Kidney (tissue), 14 donors: ENCODE results near the gene ENTR1. TPM values are rescaled to one million over a fixed set of nuclear protein-coding genes. Genes with fewer than 3 reads are reported as not detected.
A peak's percentile ranks its signal among the peaks of the same experiment; 100 is the strongest.

ENCODE experiments used
- DNase-seq, 5 donors: peaks; one replicate each; pipeline ENCODE4 v3.0.0-alpha.2; 2013 to 2020
- FAIRE-seq: peaks from 2 replicates; lab custom pipeline; 2012; peaks lifted over from hg19 to GRCh38; lab: Jason Lieb, UNC
- H3K27ac ChIP-seq, 2 donors: one replicate each; pipeline ENCODE4 v1.7.0; 2013; ENCODE audit warnings: low read depth in 2 of 2, low read length in 2 of 2, inconsistent platforms in 1 of 2
- H3K27me3 ChIP-seq: one replicate; pipeline ENCODE4 v1.7.1; 2013; ENCODE audit warnings: low read length, inconsistent platforms; ENCODE audit not compliant: control insufficient read depth, insufficient read depth
- H3K36me3 ChIP-seq, 3 donors: one replicate each; pipeline versions ENCODE4 v1.7.0 to v1.7.1; 2013; ENCODE audit warnings: low read length in 3 of 3, control low read depth in 1 of 3, inconsistent platforms in 1 of 3; ENCODE audit not compliant: insufficient read depth in 3 of 3, control insufficient read depth in 2 of 3
- H3K4me1 ChIP-seq, 3 donors: one replicate each; pipeline versions ENCODE4 v1.7.0 to v1.7.1; 2013; ENCODE audit warnings: low read length in 3 of 3, inconsistent platforms in 1 of 3, low read depth in 1 of 3; ENCODE audit not compliant: control insufficient read depth in 2 of 3, insufficient read depth in 2 of 3
- H3K4me3 ChIP-seq, 3 donors: one replicate each; pipeline versions ENCODE4 v1.7.0 to v1.8.1; 2013; ENCODE audit warnings: low read length in 3 of 3, control low read depth in 1 of 3, inconsistent platforms in 1 of 3
- H3K9ac ChIP-seq, 3 donors: one replicate each; pipeline versions ENCODE4 v1.7.0 to v1.7.1; 2013; ENCODE audit warnings: low read length in 3 of 3, control low read depth in 1 of 3, inconsistent platforms in 1 of 3
- H3K9me3 ChIP-seq, 3 donors: one replicate each; pipeline versions ENCODE4 v1.7.0 to v1.7.1; 2013; ENCODE audit warnings: low read length in 3 of 3, control low read depth in 1 of 3, inconsistent platforms in 1 of 3; ENCODE audit not compliant: control insufficient read depth in 2 of 3, insufficient read depth in 1 of 3
- intact Hi-C: fragments of 100-400 bp; cut with DNase I; formaldehyde crosslinking; loops from one replicate; pipeline ENCODE4 v1.11.1; 2022
- polyA plus RNA-seq: library from polyadenylated mRNA; stranded (reverse); fragments of 350-450 nt; fragmentation: Illumina TruSeq; extraction: RNeasy Lipid Tissue Mini Kit (QIAGEN cat#74804); gene quantifications from one replicate; pipeline ENCODE4 v1.2.3, GENCODE V29; 2014; ENCODE audit warnings: low read depth, low replicate concordance; ENCODE audit not compliant: insufficient read depth
- total RNA-seq: library from RNA; stranded (reverse); fragmentation: NEBNext Ultra II Directional; extraction: Animal tissue kit (Norgen Biotek cat#: 25700); gene quantifications from one replicate; pipeline ENCODE4 v1.2.1, GENCODE V29; 2021
- TF ChIP-seq, protein P1 (sequence below): IDR thresholded peaks from 3 replicates; pipeline ENCODE4 v1.5.1; 2012; ENCODE audit warnings: mild to moderate bottlenecking, moderate library complexity, borderline replicate concordance; ENCODE audit not compliant: insufficient read depth; ENCODE audit errors: extremely low read depth
- donor health status: control.
- donor health status: control.
- donor health status: control.
- donor health status: control.
- donor health status: control.
- donor health status: DM: yes; HTN: yes; CAD: no.
- donor health status: Normal renal cell carcinoma (clear cell type).

ENTR1 gene
- total and polyA plus RNA-seq, 2 donors from 2014 or later, result 25.9 to 36.2 TPM

GRCh38 chr9:136433043-136433715, 22.8 kb upstream of the ENTR1 start:
- no peaks in the 10 kb centered on the region for H3K9me3 ChIP-seq
- H3K27me3 ChIP-seq, result no peaks in the 10 kb centered on the region
- peaks cover 0 to 7% (median 0%) of the 10 kb centered on the region in 3 donors for H3K36me3 ChIP-seq
- H3K4me3 ChIP-seq, result no peak overlapping the region
- H3K4me1 ChIP-seq, result peaks cover 0 to 11% (median 0%) of the 10 kb centered on the region in 3 donors
- DNase-seq, result peak in 1 of 5 donors; percentile 66
- H3K27ac ChIP-seq, result no peak overlapping the region
- intact Hi-C loops, result no loop called here
- H3K9ac ChIP-seq, result no peak overlapping the region
- no peak for FAIRE-seq
- TF ChIP-seq, protein P1, sequence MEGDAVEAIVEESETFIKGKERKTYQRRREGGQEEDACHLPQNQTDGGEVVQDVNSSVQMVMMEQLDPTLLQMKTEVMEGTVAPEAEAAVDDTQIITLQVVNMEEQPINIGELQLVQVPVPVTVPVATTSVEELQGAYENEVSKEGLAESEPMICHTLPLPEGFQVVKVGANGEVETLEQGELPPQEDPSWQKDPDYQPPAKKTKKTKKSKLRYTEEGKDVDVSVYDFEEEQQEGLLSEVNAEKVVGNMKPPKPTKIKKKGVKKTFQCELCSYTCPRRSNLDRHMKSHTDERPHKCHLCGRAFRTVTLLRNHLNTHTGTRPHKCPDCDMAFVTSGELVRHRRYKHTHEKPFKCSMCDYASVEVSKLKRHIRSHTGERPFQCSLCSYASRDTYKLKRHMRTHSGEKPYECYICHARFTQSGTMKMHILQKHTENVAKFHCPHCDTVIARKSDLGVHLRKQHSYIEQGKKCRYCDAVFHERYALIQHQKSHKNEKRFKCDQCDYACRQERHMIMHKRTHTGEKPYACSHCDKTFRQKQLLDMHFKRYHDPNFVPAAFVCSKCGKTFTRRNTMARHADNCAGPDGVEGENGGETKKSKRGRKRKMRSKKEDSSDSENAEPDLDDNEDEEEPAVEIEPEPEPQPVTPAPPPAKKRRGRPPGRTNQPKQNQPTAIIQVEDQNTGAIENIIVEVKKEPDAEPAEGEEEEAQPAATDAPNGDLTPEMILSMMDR, result no peak

GRCh38 chr9:136432591-136432990, 22.2 kb upstream of the ENTR1 start:
- Histone ChIP-seq H3K4me1 (peaks cover 0 to 9% (median 0%) of the 10 kb centered on the region in 3 donors), H3K27me3 (no peaks in the 10 kb centered on the region), H3K9me3 (no peaks in the 10 kb centered on the region), H3K4me3 (no peak overlapping the region), H3K36me3 (peaks cover 0 to 7% (median 0%) of the 10 kb centered on the region in 3 donors), H3K27ac (no peak overlapping the region), H3K9ac (no peak overlapping the region)
- intact Hi-C loops, result no loop called here
- DNase-seq, result peak in 1 of 5 donors; percentile 66
- TF ChIP-seq, protein P1, result no peak
- FAIRE-seq, result no peak

- no peak overlapping the region for H3K9ac ChIP-seq
- peaks cover 0 to 7% (median 0%) of the 10 kb centered on the region in 3 donors for H3K36me3 ChIP-seq
- no peak overlapping the region for H3K27ac ChIP-seq
- H3K9me3 ChIP-seq, result no peaks in the 10 kb centered on the region
- DNase-seq (peak in 1 of 5 donors; percentile 73), FAIRE-seq (no peak)
- peaks cover 0 to 1% (median 0%) of the 10 kb centered on the region in 3 donors for H3K4me1 ChIP-seq
- TF ChIP-seq, protein P1, result no peak
- intact Hi-C loops, result no loop called here
- no peak overlapping the region for H3K4me3 ChIP-seq
- no peaks in the 10 kb centered on the region for H3K27me3 ChIP-seq
Observed at GRCh38 chr9:136431782-136432350, 21.5 kb upstream of the ENTR1 start.
